Trophoblast cell (in vitro differentiated cells and primary cell): Measurements from ENCODE around the gene CD300LG.

Experiments used
- DNase-seq, 2 donors: peaks; one replicate each; pipeline ENCODE4 v3.0.0-alpha.2; 2016
- H2AFZ ChIP-seq: 2 replicates; pipeline ENCODE4 v1.6.1; 2013; ENCODE audit warnings: low read length, moderate library complexity, mild to moderate bottlenecking; ENCODE audit not compliant: insufficient read depth, poor library complexity
- H2AK5ac ChIP-seq: 2 replicates; pipeline ENCODE4 v1.6.1; 2013; ENCODE audit warnings: mild to moderate bottlenecking, low read length
- H2BK120ac ChIP-seq: 2 replicates; pipeline ENCODE4 v1.6.1; 2013; ENCODE audit warnings: low read length, mild to moderate bottlenecking, moderate library complexity; ENCODE audit not compliant: insufficient read depth, poor library complexity
- H2BK12ac ChIP-seq: 2 replicates; pipeline ENCODE4 v1.6.1; 2013; ENCODE audit warnings: mild to moderate bottlenecking, low read length, moderate library complexity
- H2BK5ac ChIP-seq: 2 replicates; pipeline ENCODE4 v1.6.1; 2013; ENCODE audit warnings: low read length, low read depth, moderate library complexity, mild to moderate bottlenecking; ENCODE audit not compliant: poor library complexity
- H3K14ac ChIP-seq: 2 replicates; pipeline ENCODE4 v1.6.1; 2013; ENCODE audit warnings: mild to moderate bottlenecking, low read length
- H3K18ac ChIP-seq: 2 replicates; pipeline ENCODE4 v1.6.1; 2013; ENCODE audit warnings: mild to moderate bottlenecking, low read length
- H3K23ac ChIP-seq: 2 replicates; pipeline ENCODE4 v1.6.1; 2013; ENCODE audit warnings: low read length
- H3K27ac ChIP-seq: 2 replicates; pipeline ENCODE4 v1.5.1; 2013; ENCODE audit warnings: low read depth, mild to moderate bottlenecking, inconsistent platforms, low read length, moderate library complexity
- H3K27me3 ChIP-seq: 2 replicates; pipeline ENCODE4 v1.6.1; 2013; ENCODE audit warnings: inconsistent platforms, mild to moderate bottlenecking, low read length, moderate library complexity; ENCODE audit not compliant: insufficient read depth
- H3K36me3 ChIP-seq, 2 experiments: 1 replicate in 1 of 2; 2 replicates in 1 of 2; pipeline ENCODE4 v1.6.1; 2013; ENCODE audit warnings: low read length in 2 of 2, mild to moderate bottlenecking in 2 of 2, moderate library complexity in 1 of 2; ENCODE audit not compliant: insufficient read depth in 2 of 2, control insufficient read depth in 1 of 2
- H3K4ac ChIP-seq: 2 replicates; pipeline ENCODE4 v1.6.1; 2013; ENCODE audit warnings: low read depth, mild to moderate bottlenecking, low read length, moderate library complexity
- H3K4me1 ChIP-seq, 2 experiments: 1 replicate in 1 of 2; 2 replicates in 1 of 2; pipeline ENCODE4 v1.6.1; 2013; ENCODE audit warnings: low read length in 2 of 2, mild to moderate bottlenecking in 2 of 2, moderate library complexity in 1 of 2; ENCODE audit not compliant: insufficient read depth in 2 of 2, control insufficient read depth in 1 of 2
- H3K4me2 ChIP-seq: 2 replicates; pipeline ENCODE4 v1.6.1; 2013; ENCODE audit warnings: inconsistent platforms, mild to moderate bottlenecking, low read length, moderate library complexity
- H3K4me3 ChIP-seq: 2 replicates; pipeline ENCODE4 v1.5.1; 2013; ENCODE audit warnings: mild to moderate bottlenecking, low read depth, low read length, inconsistent platforms
- H3K79me1 ChIP-seq: one replicate; pipeline ENCODE4 v1.6.1; 2013; ENCODE audit warnings: low read length
- H3K79me2 ChIP-seq: 2 replicates; pipeline ENCODE4 v1.6.1; 2013; ENCODE audit warnings: low read length, mild to moderate bottlenecking; ENCODE audit not compliant: control insufficient read depth, insufficient read depth, poor library complexity
- H3K9ac ChIP-seq: 2 replicates; pipeline ENCODE4 v1.6.1; 2013; ENCODE audit warnings: mild to moderate bottlenecking, low read length
- H3K9me3 ChIP-seq: 2 replicates; pipeline ENCODE4 v1.6.1; 2013; ENCODE audit warnings: low read depth, mild to moderate bottlenecking, control low read depth, inconsistent platforms, low read length; ENCODE audit not compliant: insufficient read depth
- H4K12ac ChIP-seq: 2 replicates; pipeline ENCODE4 v1.6.1; 2013; ENCODE audit warnings: low read depth, mild to moderate bottlenecking, low read length, moderate library complexity
- H4K8ac ChIP-seq: 2 replicates; pipeline ENCODE4 v1.6.1; 2013; ENCODE audit warnings: low read depth, mild to moderate bottlenecking, low read length, moderate library complexity
- H4K91ac ChIP-seq: one replicate; pipeline ENCODE4 v1.6.1; 2013; ENCODE audit warnings: low read depth, mild to moderate bottlenecking, low read length, moderate library complexity
- WGBS: extraction: QIAGEN DNeasy Blood & Tissue Kit; methylation state at CpG from one replicate; pipeline ENCODE4 v1.1.7; 2013; ENCODE audit warnings: missing lambda C conversion rate; ENCODE audit not compliant: insufficient read length, insufficient coverage; ENCODE audit errors: extremely low coverage; 5-methylcytosine and 5-hydroxymethylcytosine counted together

The CD300LG gene

DNA sequence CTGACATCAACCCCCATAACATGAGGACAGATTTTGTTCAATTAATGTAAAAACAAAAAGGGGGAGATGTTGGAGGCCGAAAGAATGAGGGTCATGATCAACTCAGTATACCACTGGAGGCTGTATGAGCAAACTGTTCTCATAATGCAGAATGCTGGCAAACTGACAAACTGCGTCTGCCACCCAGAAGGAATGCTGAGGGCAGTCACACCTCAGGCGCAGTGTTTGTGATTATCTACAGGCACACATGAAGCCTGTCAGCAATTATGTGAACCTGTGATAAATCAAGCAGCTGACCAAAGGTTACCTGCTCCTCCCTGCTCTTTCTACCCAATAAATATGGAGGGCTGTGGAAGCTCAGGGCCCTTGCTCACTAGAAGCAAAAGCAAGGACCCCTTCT lies 27.3 kb downstream of the CD300LG start:
- Histone ChIP-seq H2BK5ac (no peak overlapping the region), H3K36me3 (no peaks in the 10 kb centered on the region), H3K9ac (no peak overlapping the region), H3K4me1 (peaks cover 3% of the 10 kb centered on the region in 2 experiments), H2BK12ac (no peak overlapping the region), H3K4me3 (no peak overlapping the region), H3K14ac (no peak overlapping the region), H4K8ac (no peak overlapping the region), H2BK120ac (no peak overlapping the region), H3K27ac (no peak overlapping the region), H3K23ac (no peak overlapping the region), H3K79me1 (no peaks in the 10 kb centered on the region), H4K91ac (no peak overlapping the region), H3K79me2 (no peaks in the 10 kb centered on the region), H3K4ac (no peak overlapping the region), H3K18ac (no peak overlapping the region), H2AK5ac (no peak overlapping the region), H4K12ac (no peak overlapping the region), H3K4me2 (no peak overlapping the region), H2AFZ (no peak overlapping the region), H3K9me3 (no peaks in the 10 kb centered on the region), H3K27me3 (no peaks in the 10 kb centered on the region)
- DNase-seq, result peak; percentile 70 to 81
- WGBS, result no CpG with 5 or more reads among the region's 3 CpGs

DNA sequence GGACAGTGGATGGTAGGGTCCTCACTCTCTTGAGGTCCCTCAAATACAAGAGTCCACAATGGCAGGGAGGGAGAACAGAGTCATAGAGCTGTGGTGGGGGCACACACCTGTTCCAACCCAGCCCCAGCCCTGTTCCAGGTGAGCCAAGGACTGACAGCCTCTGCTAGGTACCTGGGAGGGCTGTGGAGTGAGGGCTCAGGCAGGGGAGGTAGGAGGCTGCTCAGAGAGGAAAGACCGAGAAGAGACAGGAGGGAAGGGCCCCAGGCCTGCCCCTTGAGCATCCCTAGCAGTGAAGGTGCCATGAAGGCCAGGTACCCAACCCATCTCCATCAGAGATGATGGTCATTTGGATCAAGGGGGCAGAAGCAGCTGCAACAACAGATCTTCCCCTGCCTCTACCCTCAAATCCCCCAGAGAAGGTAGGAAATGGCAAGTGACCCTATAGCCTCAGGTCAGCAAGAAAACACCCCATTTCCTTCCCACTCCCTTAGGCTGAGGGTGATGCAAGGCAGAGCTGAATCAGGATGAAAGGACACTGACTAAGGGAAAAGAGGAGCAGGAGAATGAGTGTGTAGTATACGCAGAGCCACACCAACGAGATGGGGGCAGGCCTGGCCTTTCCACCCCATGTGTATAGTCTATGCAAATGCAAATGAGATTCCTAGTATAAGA lies 28.6 kb downstream of the CD300LG start:
- no peak overlapping the region for H3K23ac ChIP-seq
- no CpG with 5 or more reads among the region's 3 CpGs for WGBS
- H3K79me1 ChIP-seq, result no peaks in the 10 kb centered on the region
- no peak overlapping the region for H2AK5ac ChIP-seq
- no peak overlapping the region for H2AFZ ChIP-seq
- H3K14ac ChIP-seq, result no peak overlapping the region
- no peak overlapping the region for H2BK12ac ChIP-seq
- no peak overlapping the region for H2BK120ac ChIP-seq
- H3K79me2 ChIP-seq, result no peaks in the 10 kb centered on the region
- no peaks in the 10 kb centered on the region for H3K9me3 ChIP-seq
- no peak overlapping the region for H3K4me3 ChIP-seq
- no peak overlapping the region for H4K8ac ChIP-seq
- H3K4me2 ChIP-seq, result no peak overlapping the region
- no peak overlapping the region for H3K9ac ChIP-seq
- no peak overlapping the region for H3K4ac ChIP-seq
- H2BK5ac ChIP-seq, result no peak overlapping the region
- H3K36me3 ChIP-seq, result no peaks in the 10 kb centered on the region
- H3K27me3 ChIP-seq, result no peaks in the 10 kb centered on the region
- no peak overlapping the region for H3K27ac ChIP-seq
- H3K4me1 ChIP-seq, result peaks cover 3% of the 10 kb centered on the region in 2 experiments
- DNase-seq, result no peak
- no peak overlapping the region for H4K12ac ChIP-seq
- no peak overlapping the region for H4K91ac ChIP-seq
- H3K18ac ChIP-seq, result no peak overlapping the region

DNA sequence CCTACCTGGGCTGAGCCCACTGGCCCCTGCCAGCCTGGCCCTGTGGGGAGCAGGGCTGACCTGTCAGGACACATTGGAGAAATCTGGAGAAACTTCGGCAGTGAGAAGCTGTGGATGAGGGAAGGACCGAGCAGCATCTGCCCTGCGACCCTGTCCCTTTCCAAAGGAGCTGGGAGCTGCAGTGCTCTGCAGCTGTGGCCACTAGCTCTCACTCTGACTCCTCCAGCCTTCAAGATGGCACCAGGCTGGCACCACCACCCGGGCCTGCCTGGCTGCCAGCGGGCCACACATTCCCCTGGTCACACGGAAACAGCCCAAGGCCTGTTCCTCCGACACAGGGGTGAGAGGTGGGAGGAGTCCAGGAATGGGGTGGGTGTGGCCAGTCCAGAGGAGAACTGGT lies 30.1 kb downstream of the CD300LG start:
- H3K4ac ChIP-seq, result no peak overlapping the region
- no peaks in the 10 kb centered on the region for H3K79me1 ChIP-seq
- H2AFZ ChIP-seq, result no peak overlapping the region
- no peaks in the 10 kb centered on the region for H3K9me3 ChIP-seq
- H4K8ac ChIP-seq, result no peak overlapping the region
- WGBS, result no CpG with 5 or more reads among the region's 7 CpGs
- H3K4me1 ChIP-seq, result peaks cover 3% of the 10 kb centered on the region in 2 experiments
- H3K14ac ChIP-seq, result no peak overlapping the region
- no peak overlapping the region for H3K23ac ChIP-seq
- no peak overlapping the region for H4K91ac ChIP-seq
- no peaks in the 10 kb centered on the region for H3K36me3 ChIP-seq
- DNase-seq, result no peak
- no peaks in the 10 kb centered on the region for H3K79me2 ChIP-seq
- no peak overlapping the region for H2AK5ac ChIP-seq
- H3K4me3 ChIP-seq, result no peak overlapping the region
- no peak overlapping the region for H2BK5ac ChIP-seq
- H3K18ac ChIP-seq, result no peak overlapping the region
- no peak overlapping the region for H3K9ac ChIP-seq
- H3K27ac ChIP-seq, result no peak overlapping the region
- H3K4me2 ChIP-seq, result no peak overlapping the region
- H2BK120ac ChIP-seq, result no peak overlapping the region
- no peak overlapping the region for H2BK12ac ChIP-seq
- H4K12ac ChIP-seq, result no peak overlapping the region
- no peaks in the 10 kb centered on the region for H3K27me3 ChIP-seq

DNA sequence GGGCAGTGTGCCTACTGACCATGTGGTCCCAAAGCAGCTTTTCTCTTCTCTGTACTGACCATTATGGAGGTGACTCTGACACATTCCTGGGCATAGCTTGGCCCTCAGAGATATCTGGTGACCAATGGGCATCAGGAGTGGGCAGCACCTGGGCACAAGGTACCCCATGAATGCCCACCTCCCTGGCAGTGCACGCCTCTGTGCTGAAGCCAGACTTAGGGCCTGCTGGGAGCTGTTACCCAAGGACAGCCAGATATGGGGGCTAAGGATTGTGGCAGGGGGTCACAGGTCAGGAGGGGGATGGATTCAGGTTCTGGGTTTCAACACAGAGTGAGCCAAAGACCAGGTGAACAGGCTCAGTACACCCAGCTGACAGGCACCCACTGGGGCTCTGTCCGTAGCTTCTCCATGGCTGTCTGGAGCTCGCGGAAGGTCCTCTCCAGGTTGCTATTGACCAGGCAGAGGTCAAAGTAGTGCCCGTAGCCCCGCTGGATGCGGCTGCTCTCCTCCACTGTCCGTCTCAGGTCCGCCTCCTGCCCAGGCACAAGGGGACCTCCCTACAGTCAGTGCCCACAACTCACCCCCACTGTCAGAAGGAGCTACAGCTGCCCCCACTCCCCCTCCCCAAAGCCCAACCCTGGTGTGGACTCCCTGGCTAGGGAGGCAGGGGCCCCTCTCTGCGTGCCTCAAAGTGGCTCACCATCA lies 30.6 kb downstream of the CD300LG start:
- Histone ChIP-seq H3K79me1 (no peaks in the 10 kb centered on the region), H3K4me2 (no peak overlapping the region), H3K9ac (no peak overlapping the region), H3K14ac (no peak overlapping the region), H3K27ac (no peak overlapping the region), H2AFZ (no peak overlapping the region), H3K9me3 (no peaks in the 10 kb centered on the region), H2BK12ac (no peak overlapping the region), H3K23ac (no peak overlapping the region), H4K91ac (no peak overlapping the region), H3K36me3 (no peaks in the 10 kb centered on the region), H2AK5ac (no peak overlapping the region), H3K4me1 (peaks cover 3% of the 10 kb centered on the region in 2 experiments), H4K8ac (no peak overlapping the region), H3K18ac (no peak overlapping the region), H4K12ac (no peak overlapping the region), H3K27me3 (no peaks in the 10 kb centered on the region), H2BK120ac (no peak overlapping the region), H2BK5ac (no peak overlapping the region), H3K4me3 (no peak overlapping the region), H3K4ac (no peak overlapping the region), H3K79me2 (no peaks in the 10 kb centered on the region)
- no CpG with 5 or more reads among the region's 10 CpGs for WGBS
- DNase-seq, result no peak
